ENCODE results near the gene TAS1R2. TPM values are rescaled to one million over a fixed set of nuclear protein-coding genes. Genes with fewer than 3 reads are reported as not detected.
"Not testable (repeated sequence)": the region's sequence is repeated elsewhere in the genome, so short reads cannot be mapped to it uniquely, and the experiment has no call there.

The TAS1R2 gene
- total RNA-seq, 1 donor, result not detected

GRCh38 chr1:18870957-18871356 is 11.5 kb upstream of the TAS1R2 start:
- H3K4me3 ChIP-seq (ENCODE audit: low read depth, low read length), result no peak overlapping the region
- DNase-seq (ENCODE audit: low read depth), result no peak
- no peak for TF ChIP-seq CTCF (IDR thresholded peaks at IDR 0.05; ENCODE audit: insufficient read depth, low read length)

GRCh38 chr1:18870595-18870865 is 11.1 kb upstream of the TAS1R2 start:
- H3K4me3 ChIP-seq (ENCODE audit: low read depth, low read length); DNase-seq (ENCODE audit: low read depth): not testable (repeated sequence)

GRCh38 chr1:18869847-18870594 is 10.6 kb upstream of the TAS1R2 start:
- no peak for DNase-seq (ENCODE audit: low read depth)
- TF ChIP-seq CTCF (IDR thresholded peaks at IDR 0.05; ENCODE audit: insufficient read depth, low read length), result no peak
- no peak overlapping the region for H3K4me3 ChIP-seq (ENCODE audit: low read depth, low read length)

- no peak overlapping the region for H3K4me3 ChIP-seq (ENCODE audit: low read depth, low read length)
- TF ChIP-seq CTCF (IDR thresholded peaks at IDR 0.05; ENCODE audit: insufficient read depth, low read length), result no peak
- DNase-seq (ENCODE audit: low read depth), result no peak
Observed at GRCh38 chr1:18868801-18869424, 9.5 kb upstream of the TAS1R2 start.

GRCh38 chr1:18868354-18868753 is 8.9 kb upstream of the TAS1R2 start:
- no peak for TF ChIP-seq CTCF (IDR thresholded peaks at IDR 0.05; ENCODE audit: insufficient read depth, low read length)
- DNase-seq (ENCODE audit: low read depth), result no peak
- H3K4me3 ChIP-seq (ENCODE audit: low read depth, low read length), result no peak overlapping the region

GRCh38 chr1:18866846-18867245 is 7.4 kb upstream of the TAS1R2 start:
- TF ChIP-seq CTCF (IDR thresholded peaks at IDR 0.05; ENCODE audit: insufficient read depth, low read length), result no peak
- H3K4me3 ChIP-seq (ENCODE audit: low read depth, low read length), result no peak overlapping the region
- no peak for DNase-seq (ENCODE audit: low read depth)

- no peak for TF ChIP-seq CTCF (IDR thresholded peaks at IDR 0.05; ENCODE audit: insufficient read depth, low read length)
- DNase-seq (ENCODE audit: low read depth), result no peak
- H3K4me3 ChIP-seq (ENCODE audit: low read depth, low read length), result no peak overlapping the region
Observed at GRCh38 chr1:18866314-18866713, 6.9 kb upstream of the TAS1R2 start.
